Measurements from ENCODE around the gene BLOC1S6. TPM values are rescaled to one million over a fixed set of nuclear protein-coding genes. Genes with fewer than 3 reads are reported as not detected.

Gene BLOC1S6
- total RNA-seq, 1 experiment from 2014 or later, result 40.1 TPM

- ChIA-PET POLR2A (ENCODE audit: unreplicated experiment) (interaction anchor here (0.6 kb wide), 1 partner anchor 22 kb away, joined by 3 read pairs; no protein-coding TSS in a partner anchor), CTCF (interaction anchor here (1.1 kb wide), 1 partner anchor 23 kb away, joined by 3 read pairs; no protein-coding TSS in a partner anchor)
- Histone ChIP-seq H3K4me1 (ENCODE audit: insufficient read depth, low read length) (peaks cover 37% of the 10 kb centered on the region), H4K20me1 (ENCODE audit: low read length) (no peaks in the 10 kb centered on the region; the same call in 1 of the 2 replicates), H3K36me3 (ENCODE audit: low read depth, low read length) (no peaks in the 10 kb centered on the region), H3K9me3 (ENCODE audit: low read length) (no peaks in the 10 kb centered on the region), H3K4me3 (ENCODE audit: low read length) (peak overlapping the region; percentile 98), H3K4me2 (ENCODE audit: low read length) (peak overlapping the region; percentile 96), H3K27ac (ENCODE audit: low read length) (no peak overlapping the region), H3F3A (ENCODE audit: low read length, unreplicated experiment) (no peaks in the 10 kb centered on the region), H3K79me2 (ENCODE audit: low read length) (peaks cover 60% of the 10 kb centered on the region), H3K9me2 (replicated peaks; ENCODE audit: low read length) (no peaks in the 10 kb centered on the region), H3K27me3 (ENCODE audit: low read length) (no peaks in the 10 kb centered on the region), H3K9ac (ENCODE audit: low read length) (no peak overlapping the region), H2AFZ (ENCODE audit: low read length) (no peak overlapping the region)
- ATAC-seq, result no peak
- no peak for DNase-seq
- intact Hi-C loops (cut with micrococcal nuclease), result no loop called here
- TF ChIP-seq, protein P1, sequence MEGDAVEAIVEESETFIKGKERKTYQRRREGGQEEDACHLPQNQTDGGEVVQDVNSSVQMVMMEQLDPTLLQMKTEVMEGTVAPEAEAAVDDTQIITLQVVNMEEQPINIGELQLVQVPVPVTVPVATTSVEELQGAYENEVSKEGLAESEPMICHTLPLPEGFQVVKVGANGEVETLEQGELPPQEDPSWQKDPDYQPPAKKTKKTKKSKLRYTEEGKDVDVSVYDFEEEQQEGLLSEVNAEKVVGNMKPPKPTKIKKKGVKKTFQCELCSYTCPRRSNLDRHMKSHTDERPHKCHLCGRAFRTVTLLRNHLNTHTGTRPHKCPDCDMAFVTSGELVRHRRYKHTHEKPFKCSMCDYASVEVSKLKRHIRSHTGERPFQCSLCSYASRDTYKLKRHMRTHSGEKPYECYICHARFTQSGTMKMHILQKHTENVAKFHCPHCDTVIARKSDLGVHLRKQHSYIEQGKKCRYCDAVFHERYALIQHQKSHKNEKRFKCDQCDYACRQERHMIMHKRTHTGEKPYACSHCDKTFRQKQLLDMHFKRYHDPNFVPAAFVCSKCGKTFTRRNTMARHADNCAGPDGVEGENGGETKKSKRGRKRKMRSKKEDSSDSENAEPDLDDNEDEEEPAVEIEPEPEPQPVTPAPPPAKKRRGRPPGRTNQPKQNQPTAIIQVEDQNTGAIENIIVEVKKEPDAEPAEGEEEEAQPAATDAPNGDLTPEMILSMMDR (conservative IDR thresholded peaks at IDR 0.05; ENCODE audit: low read depth, low read length), result no peak
- no peak for TF ChIP-seq EZH2phosphoT487 (IDR thresholded peaks at IDR 0.05; ENCODE audit: borderline replicate concordance, low read length)
- TF ChIP-seq EZH2 (IDR thresholded peaks at IDR 0.05; ENCODE audit: low read length, unreplicated experiment), result no peak
- no TSS peak for BruUV-seq (replicated peaks)
Observed at GRCh38 chr15:45589256-45589655, 2.1 kb downstream of the BLOC1S6 start.

DNA sequence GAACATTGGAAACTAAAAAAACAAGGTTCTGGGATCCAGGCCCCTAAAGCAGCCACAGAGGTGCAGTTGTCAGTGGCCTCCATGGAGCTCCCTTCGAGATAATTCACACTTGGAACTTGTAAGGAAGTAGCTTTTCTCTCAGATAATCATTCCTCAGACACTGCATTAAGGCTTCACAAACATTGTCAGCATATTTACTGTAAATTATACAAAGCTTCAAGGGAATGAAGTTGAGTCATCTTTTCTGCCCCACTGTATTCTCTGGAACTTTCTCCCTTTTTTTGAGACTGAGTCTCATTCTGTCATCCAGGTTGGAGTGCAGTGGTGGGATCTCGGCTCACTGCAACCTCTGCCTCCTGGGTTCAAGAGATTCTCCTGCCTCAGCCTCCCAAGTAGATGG, 7.1 kb downstream of the BLOC1S6 start:
- H3K27me3 ChIP-seq (ENCODE audit: low read length), result no peaks in the 10 kb centered on the region
- no peak overlapping the region for H3K4me2 ChIP-seq (ENCODE audit: low read length)
- TF ChIP-seq EZH2 (IDR thresholded peaks at IDR 0.05; ENCODE audit: low read length, unreplicated experiment) (no peak), EZH2phosphoT487 (IDR thresholded peaks at IDR 0.05; ENCODE audit: borderline replicate concordance, low read length) (no peak)
- TF ChIP-seq, protein P1 (conservative IDR thresholded peaks at IDR 0.05; ENCODE audit: low read depth, low read length), result no peak
- ATAC-seq, result peak; percentile 31
- peaks cover 49% of the 10 kb centered on the region for H3K79me2 ChIP-seq (ENCODE audit: low read length)
- ChIA-PET POLR2A (ENCODE audit: unreplicated experiment) (no interaction called here), CTCF (interaction anchor here (1.0 kb wide), 1 partner anchor 136 kb away, joined by 3 read pairs; no protein-coding TSS in a partner anchor)
- peaks cover 28% of the 10 kb centered on the region for H3K4me1 ChIP-seq (ENCODE audit: insufficient read depth, low read length)
- H3K36me3 ChIP-seq (ENCODE audit: low read depth, low read length), result no peaks in the 10 kb centered on the region
- no peak overlapping the region for H3K9ac ChIP-seq (ENCODE audit: low read length)
- H3K27ac ChIP-seq (ENCODE audit: low read length), result peak overlapping the region; percentile 44; the same call in 1 of the 2 replicates
- no peaks in the 10 kb centered on the region for H3K9me3 ChIP-seq (ENCODE audit: low read length)
- DNase-seq, result no peak
- H3K4me3 ChIP-seq (ENCODE audit: low read length), result no peak overlapping the region
- intact Hi-C loops (cut with micrococcal nuclease), result no loop called here
- BruUV-seq (replicated peaks), result no TSS peak
- H3K9me2 ChIP-seq (replicated peaks; ENCODE audit: low read length), result no peaks in the 10 kb centered on the region
- no peaks in the 10 kb centered on the region for H4K20me1 ChIP-seq (ENCODE audit: low read length)
- H3F3A ChIP-seq (ENCODE audit: low read length, unreplicated experiment), result no peaks in the 10 kb centered on the region
- H2AFZ ChIP-seq (ENCODE audit: low read length), result no peak overlapping the region

DNA sequence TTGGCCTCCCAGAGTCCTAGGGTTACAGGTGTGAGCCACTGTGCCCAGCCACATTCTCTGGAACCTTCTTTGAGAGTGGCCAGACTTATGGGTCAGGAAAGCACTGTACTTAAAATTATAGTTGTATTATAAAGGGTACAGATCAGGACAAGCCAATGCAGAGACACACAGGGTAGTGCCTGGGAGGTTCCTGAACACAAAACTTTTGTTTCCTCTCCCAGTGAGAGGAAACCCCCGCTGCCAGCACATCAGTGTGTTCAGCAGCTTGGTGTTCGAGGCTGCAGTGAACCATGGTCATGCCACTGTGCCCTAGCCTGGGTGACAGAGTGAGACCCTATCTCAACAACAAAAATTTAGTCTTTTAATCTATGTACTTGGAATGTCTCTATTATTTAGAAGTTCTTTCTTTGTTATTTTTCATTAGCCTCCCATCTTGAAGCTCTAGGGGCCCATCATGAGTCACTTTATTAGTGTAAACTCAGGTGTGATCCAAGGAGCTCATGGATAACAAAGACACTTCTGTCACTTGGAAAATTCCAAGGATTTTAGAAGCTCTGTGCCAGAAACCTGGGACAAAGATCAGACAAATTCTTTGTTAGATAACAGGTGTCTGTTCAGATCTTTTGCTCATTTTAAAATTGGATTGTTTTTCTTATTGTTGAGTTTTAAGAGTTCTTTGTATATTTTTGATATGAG, 7.8 kb downstream of the BLOC1S6 start:
- ChIA-PET POLR2A (ENCODE audit: unreplicated experiment) (no interaction called here), CTCF (interaction anchor here (0.6 kb wide), 1 partner anchor 17 kb away, joined by 4 read pairs; no protein-coding TSS in a partner anchor)
- ATAC-seq, result peak; percentile 66
- DNase-seq, result peak; percentile 52
- Histone ChIP-seq H3K4me3 (ENCODE audit: low read length) (no peak overlapping the region), H3K36me3 (ENCODE audit: low read depth, low read length) (no peaks in the 10 kb centered on the region), H3K9me3 (ENCODE audit: low read length) (no peaks in the 10 kb centered on the region), H3K4me1 (ENCODE audit: insufficient read depth, low read length) (peaks cover 24% of the 10 kb centered on the region), H3F3A (ENCODE audit: low read length, unreplicated experiment) (no peaks in the 10 kb centered on the region), H2AFZ (ENCODE audit: low read length) (no peak overlapping the region), H3K27ac (ENCODE audit: low read length) (peak overlapping the region; percentile 44), H3K9ac (ENCODE audit: low read length) (no peak overlapping the region), H3K9me2 (replicated peaks; ENCODE audit: low read length) (no peaks in the 10 kb centered on the region), H3K79me2 (ENCODE audit: low read length) (peaks cover 43% of the 10 kb centered on the region), H4K20me1 (ENCODE audit: low read length) (no peaks in the 10 kb centered on the region), H3K27me3 (ENCODE audit: low read length) (no peaks in the 10 kb centered on the region), H3K4me2 (ENCODE audit: low read length) (peak overlapping the region; percentile 57)
- BruUV-seq (replicated peaks), result no TSS peak
- TF ChIP-seq EZH2phosphoT487 (IDR thresholded peaks at IDR 0.05; ENCODE audit: borderline replicate concordance, low read length) (no peak), EZH2 (IDR thresholded peaks at IDR 0.05; ENCODE audit: low read length, unreplicated experiment) (no peak)
- TF ChIP-seq, protein P1 (conservative IDR thresholded peaks at IDR 0.05; ENCODE audit: low read depth, low read length), result no peak
- intact Hi-C loops (cut with micrococcal nuclease), result no loop called here

Measured in PC-3 (cell line).